MCF 10A (cell line): ENCODE results near the gene DKKL1. TPM values are rescaled to one million over a fixed set of nuclear protein-coding genes. Genes with fewer than 3 reads are reported as not detected.

ENCODE experiments used
- Bru-seq: library from RNA; stranded (reverse); fragments of 400-500 nt; gene quantifications from one replicate; lab custom pipeline; 2021; lab: Mats Ljungman, UMichigan
- BruChase-seq, 2 experiments: library from RNA; stranded (reverse); fragments of 400-500 nt; gene quantifications; one replicate each; lab custom pipeline; 2021; lab: Mats Ljungman, UMichigan
- BruUV-seq: library from RNA; stranded (reverse); fragments of 400-500 nt; replicated peaks from 2 replicates; lab custom pipeline; 2021; lab: Mats Ljungman, UMichigan
- CTCF ChIA-PET: fragments of 300-600 bp; sonication (Branson Sonifier 250); formaldehyde crosslinking; extraction: SDS; loops from one replicate; lab custom pipeline; 2021; ENCODE audit warnings: antibody characterized with exemption, inconsistent platforms; lab: Yijun Ruan, JAX
- POLR2A ChIA-PET: fragments of 300-600, 350-650 bp; sonication (Branson Sonifier 250); formaldehyde crosslinking; extraction: SDS; loops from one replicate; lab custom pipeline; 2020; ENCODE audit warnings: antibody characterized with exemption, inconsistent platforms; lab: Yijun Ruan, JAX
- DNase-seq: peaks from one replicate; pipeline ENCODE4 v3.0.0-alpha.2; 2018; ENCODE audit not compliant: unreplicated experiment
- H3K27ac Mint-ChIP-seq: one replicate; pipeline ENCODE4 v1.8.0; 2022; ENCODE audit warnings: mild to moderate bottlenecking, low read depth, mixed read lengths; ENCODE audit not compliant: unreplicated experiment
- H3K27me3 Mint-ChIP-seq: one replicate; pipeline ENCODE4 v1.8.0; 2022; ENCODE audit warnings: mixed read lengths; ENCODE audit not compliant: insufficient read depth, unreplicated experiment
- H3K36me3 Mint-ChIP-seq: one replicate; pipeline ENCODE4 v1.8.0; 2022; ENCODE audit warnings: mild to moderate bottlenecking, moderate library complexity, mixed read lengths; ENCODE audit not compliant: insufficient read depth, unreplicated experiment
- H3K4me1 Mint-ChIP-seq: one replicate; pipeline ENCODE4 v1.8.0; 2022; ENCODE audit warnings: mixed read lengths; ENCODE audit not compliant: insufficient read depth, unreplicated experiment
- H3K4me3 Mint-ChIP-seq: one replicate; pipeline ENCODE4 v1.8.0; 2022; ENCODE audit warnings: mild to moderate bottlenecking, moderate library complexity, mixed read lengths; ENCODE audit not compliant: unreplicated experiment
- H3K9me3 Mint-ChIP-seq: one replicate; pipeline ENCODE4 v1.8.0; 2022; ENCODE audit warnings: mixed read lengths; ENCODE audit not compliant: unreplicated experiment
- CTCF ChIP-seq: fragments of 200-600 bp; IDR thresholded peaks from one replicate; pipeline ENCODE4 v1.8.0; 2022; ENCODE audit warnings: antibody characterized with exemption, mild to moderate bottlenecking; ENCODE audit not compliant: unreplicated experiment
- intact Hi-C: fragments of 100-400 bp; cut with micrococcal nuclease; formaldehyde crosslinking; loops from 2 replicates; pipeline ENCODE4 v1.14.1; 2022
- long read RNA-seq: library from polyadenylated mRNA; stranded (forward); transcript quantifications from one replicate; pipeline ENCODE4 v2.0.0, GENCODE V29; 2022
- total RNA-seq: library from RNA; stranded (reverse); gene quantifications from 2 replicates; pipeline ENCODE4 v1.2.3, GENCODE V29; 2022

The DKKL1 gene
- total RNA-seq (0.56 TPM in 1 of 2 replicates, not detected in the other), Bru-seq, nascent RNA (not detected), BruChase-seq, experiment 1, labeled RNA remaining after a 6-hour chase (percentile 19 among the genes with signal in this experiment), BruChase-seq, experiment 2, labeled RNA remaining after a 2-hour chase (percentile 10 among the genes with signal in this experiment)
- long read RNA-seq, result 0 reads

- peak; percentile 4 for TF ChIP-seq CTCF
- intact Hi-C loops, result loop anchor here (1.0 kb wide), 1 partner anchor 80 kb away; no protein-coding TSS in a partner anchor
- Mint-ChIP-seq H3K27me3 (no peaks in the 10 kb centered on the region), H3K27ac (no peak within 1 kb of the TSS), H3K4me1 (no peaks in the 10 kb centered on the region), H3K36me3 (no peaks in the 10 kb centered on the region), H3K4me3 (no peak within 1 kb of the TSS), H3K9me3 (no peaks in the 10 kb centered on the region)
- POLR2A ChIA-PET, result interaction anchor here (0.5 to 1.6 kb wide), 7 partner anchors 15 to 729 kb away, joined by 3 to 5 read pairs (median 4); partner anchors contain the start of gene ALDH16A1
- no TSS peak for BruUV-seq
- CTCF ChIA-PET, result interaction anchor here (1.3 kb wide), 1 partner anchor 28 kb away, joined by 3 read pairs; no protein-coding TSS in a partner anchor
- peak; percentile 100 for DNase-seq
Measured at GRCh38 chr19:49363268-49364082, at the start of gene DKKL1. TSS of gene DKKL1 (plus strand) at chr19:49363877. CDS start at chr19:49363999, 122 bp downstream.

GRCh38 chr19:49315111-49315510, 48.6 kb upstream of the DKKL1 start:
- no peaks in the 10 kb centered on the region for H3K36me3 Mint-ChIP-seq
- CTCF ChIA-PET, result no interaction called here
- no TSS peak for BruUV-seq

GRCh38 chr19:49316284-49316683, 47.4 kb upstream of the DKKL1 start:
- no peaks in the 10 kb centered on the region for H3K27me3 Mint-ChIP-seq
- CTCF ChIA-PET, result interaction anchor here (0.6 to 0.7 kb wide), 2 partner anchors 9 to 127 kb away, joined by 3 read pairs; no protein-coding TSS in a partner anchor

More at GRCh38 chr19:49315111-49315510, 48.6 kb upstream of the DKKL1 start:
- Mint-ChIP-seq H3K4me1 (no peaks in the 10 kb centered on the region), H3K27me3 (no peaks in the 10 kb centered on the region), H3K27ac (no peak overlapping the region), H3K9me3 (peaks cover 4% of the 10 kb centered on the region), H3K4me3 (no peak overlapping the region)
- POLR2A ChIA-PET, result interaction anchor here (0.6 kb wide), 1 partner anchor 43 kb away, joined by 3 read pairs; no protein-coding TSS in a partner anchor
- no peak for TF ChIP-seq CTCF
- DNase-seq, result no peak
- intact Hi-C loops, result no loop called here

More at GRCh38 chr19:49316284-49316683, 47.4 kb upstream of the DKKL1 start:
- Mint-ChIP-seq H3K36me3 (no peaks in the 10 kb centered on the region), H3K4me3 (no peak overlapping the region), H3K4me1 (no peaks in the 10 kb centered on the region), H3K9me3 (peaks cover 6% of the 10 kb centered on the region), H3K27ac (no peak overlapping the region)
- no peak for DNase-seq
- TF ChIP-seq CTCF, result no peak
- intact Hi-C loops, result no loop called here
- POLR2A ChIA-PET, result no interaction called here
- BruUV-seq, result no TSS peak
